Erythroblast (primary cell): ENCODE measurements around the gene STAT5B.

Experiments used
- DNase-seq, 2 experiments: peaks; one replicate each; lab custom pipeline; 2025; lab: John Stamatoyannopoulos, UW
- GATA1 ChIP-seq: IDR thresholded peaks from 2 replicates; pipeline ENCODE4 v1.6.1; 2011; ENCODE audit warnings: low read depth, mild to moderate bottlenecking, control low read depth, low read length, moderate library complexity
- POLR2A ChIP-seq: IDR thresholded peaks from 2 replicates; pipeline ENCODE4 v1.6.1; 2011; ENCODE audit warnings: mild to moderate bottlenecking, low read length

STAT5B gene

GRCh38 chr17:42200706-42201457 lies 75.3 kb downstream of the STAT5B start:
- DNase-seq, result no peak
- no peak for TF ChIP-seq POLR2A
- TF ChIP-seq GATA1, result no peak

GRCh38 chr17:42199416-42200011 lies 76.7 kb downstream of the STAT5B start:
- no peak for TF ChIP-seq POLR2A
- TF ChIP-seq GATA1, result no peak
- DNase-seq, result peak in 1 of 2 experiments; percentile 33

GRCh38 chr17:42198897-42199296 lies 77.3 kb downstream of the STAT5B start:
- peak; percentile 21 to 31 for DNase-seq
- TF ChIP-seq POLR2A, result no peak
- no peak for TF ChIP-seq GATA1

GRCh38 chr17:42197564-42198156 lies 78.5 kb downstream of the STAT5B start:
- TF ChIP-seq POLR2A, result no peak
- no peak for TF ChIP-seq GATA1
- DNase-seq, result no peak

GRCh38 chr17:42193969-42194899 lies 82.0 kb downstream of the STAT5B start, which contains the start of gene GHDC:
TSS of gene GHDC (minus strand) at chr17:42194494. CDS start at chr17:42193581, 913 bp downstream.
- no peak for TF ChIP-seq GATA1
- no peak for TF ChIP-seq POLR2A
- peak; percentile 85 to 88 for DNase-seq

- no peak for TF ChIP-seq GATA1
- no peak for TF ChIP-seq POLR2A
- no peak for DNase-seq
These were observed 82.8 kb downstream of the STAT5B start for GRCh38 chr17:42193216-42193968.

GRCh38 chr17:42192189-42193126 lies 83.7 kb downstream of the STAT5B start:
- no peak for DNase-seq
- TF ChIP-seq GATA1 (no peak), POLR2A (no peak)

- TF ChIP-seq POLR2A (no peak), GATA1 (no peak)
- no peak for DNase-seq
These were observed 84.9 kb downstream of the STAT5B start for GRCh38 chr17:42191275-42191608.

- peak in 1 of 2 experiments; percentile 22 for DNase-seq
- TF ChIP-seq GATA1 (no peak), POLR2A (no peak)
These were observed 85.5 kb downstream of the STAT5B start for GRCh38 chr17:42190491-42191274.

GRCh38 chr17:42189651-42189965 lies 86.6 kb downstream of the STAT5B start:
- no peak for TF ChIP-seq GATA1
- TF ChIP-seq POLR2A, result no peak

GRCh38 chr17:42188749-42189650 lies 87.2 kb downstream of the STAT5B start:
- TF ChIP-seq GATA1 (no peak), POLR2A (no peak)
- DNase-seq, result no peak

More at GRCh38 chr17:42189651-42189965, 86.6 kb downstream of the STAT5B start:
- no peak for DNase-seq
